Keratinocyte (primary cell): ENCODE data around the gene HLA-DPB1. TPM values are rescaled to one million over a fixed set of nuclear protein-coding genes. Genes with fewer than 3 reads are reported as not detected.

ENCODE experiments used
- DNase-seq: peaks from one replicate; pipeline ENCODE4 v3.0.0-alpha.2; 2011; ENCODE audit warnings: low read depth, missing footprints, low spot score
- FAIRE-seq: peaks from 2 replicates; lab custom pipeline; 2011; peaks lifted over from hg19 to GRCh38; lab: Jason Lieb, UNC
- H2AFZ ChIP-seq: 2 replicates; pipeline ENCODE4 v1.6.0; 2012; ENCODE audit warnings: low read length, control low read depth, inconsistent platforms; ENCODE audit not compliant: control insufficient read depth
- H3K27ac ChIP-seq: 2 replicates; pipeline ENCODE4 v1.5.1; 2011; ENCODE audit warnings: low read length; ENCODE audit not compliant: control insufficient read depth, insufficient read depth
- H3K27me3 ChIP-seq: 3 replicates; pipeline ENCODE4 v1.6.0; 2011; ENCODE audit warnings: low read length; ENCODE audit not compliant: control insufficient read depth, insufficient read depth; ENCODE audit errors: extremely low read depth
- H3K36me3 ChIP-seq, 2 experiments: 2 replicates in 1 of 2; 3 replicates in 1 of 2; pipeline ENCODE4 v1.5.1; 2011; ENCODE audit warnings: low read length in 2 of 2, mild to moderate bottlenecking in 1 of 2; ENCODE audit not compliant: control insufficient read depth in 2 of 2, insufficient read depth in 2 of 2; ENCODE audit errors: extremely low read depth in 1 of 2
- H3K4me1 ChIP-seq: 3 replicates; pipeline ENCODE4 v1.5.1; 2011; ENCODE audit warnings: low read length; ENCODE audit not compliant: control insufficient read depth, insufficient read depth; ENCODE audit errors: extremely low read depth
- H3K4me2 ChIP-seq: 3 replicates; pipeline ENCODE4 v1.6.0; 2011; ENCODE audit warnings: low read depth, low read length; ENCODE audit not compliant: control insufficient read depth, insufficient read depth; ENCODE audit errors: extremely low read depth
- H3K4me3 ChIP-seq, 3 experiments: fragments of 200-600 bp in 1 of 3; sonication (generic) in 1 of 3; 2 replicates in 2 of 3; 3 replicates in 1 of 3; pipeline ENCODE4 v1.5.1; 2011 to 2016; ENCODE audit warnings: low read length in 3 of 3, mild to moderate bottlenecking in 3 of 3, control low read depth in 2 of 3, inconsistent platforms in 1 of 3, low read depth in 1 of 3, mixed read lengths in 1 of 3, mixed run types in 1 of 3, moderate library complexity in 1 of 3; ENCODE audit not compliant: control insufficient read depth in 2 of 3, insufficient read depth in 2 of 3; ENCODE audit errors: extremely low read depth in 1 of 3
- H3K79me2 ChIP-seq: 2 replicates; pipeline ENCODE4 v1.6.0; 2012; ENCODE audit warnings: low read length; ENCODE audit not compliant: control insufficient read depth, insufficient read depth
- H3K9ac ChIP-seq: 3 replicates; pipeline ENCODE4 v1.6.0; 2011; ENCODE audit warnings: low read length; ENCODE audit not compliant: control insufficient read depth, insufficient read depth; ENCODE audit errors: extremely low read depth
- H3K9me1 ChIP-seq: 3 replicates; pipeline ENCODE4 v1.6.0; 2011; ENCODE audit warnings: low read length; ENCODE audit not compliant: control insufficient read depth, insufficient read depth; ENCODE audit errors: extremely low read depth
- H3K9me3 ChIP-seq: 2 replicates; pipeline ENCODE4 v1.5.1; 2012; ENCODE audit warnings: low read depth, low read length; ENCODE audit not compliant: control insufficient read depth
- H4K20me1 ChIP-seq: 3 replicates; pipeline ENCODE4 v1.6.0; 2011; ENCODE audit warnings: low read length; ENCODE audit not compliant: control insufficient read depth, insufficient read depth; ENCODE audit errors: extremely low read depth
- EZH2 ChIP-seq: IDR thresholded peaks from one replicate; pipeline ENCODE4 v1.6.1; 2012; ENCODE audit warnings: inconsistent platforms, mild to moderate bottlenecking, low read length, moderate library complexity
- dilution Hi-C: fragments of 300-500 bp; cut with MboI; formaldehyde crosslinking; loops from one replicate; pipeline ENCODE4 v1.7.0; 2020; ENCODE audit warnings: low sequenced_read_pairs; ENCODE audit not compliant: extremely low pct_ligation_motif_present
- polyA plus RNA-seq, 5 experiments: library from polyadenylated mRNA; depleted of rRNA in 3 of 5; stranded (reverse) in 3 of 5; stranded (forward) in 1 of 5; unstranded in 1 of 5; fragments of >200 nt; gene quantifications; 1 replicate in 1 of 5; 2 replicates in 3 of 5; 3 replicates in 1 of 5; pipeline versions ENCODE4 v1.2.1 to v1.2.3, GENCODE V29; 2011 to 2012; ENCODE audit warnings: missing spikeins in 2 of 5, low read depth in 1 of 5, low replicate concordance in 1 of 5
- TF ChIP-seq, protein P1 (sequence below), 3 experiments: IDR thresholded peaks in 1 of 3; conservative IDR thresholded peaks in 1 of 3; optimal IDR thresholded peaks in 1 of 3; 2 replicates in 2 of 3; 3 replicates in 1 of 3; pipeline versions ENCODE3 to v1.5.1; 2011; ENCODE audit warnings: low read length in 3 of 3, mild to moderate bottlenecking in 3 of 3, moderate library complexity in 2 of 3, control low read depth in 1 of 3, inconsistent platforms in 1 of 3; ENCODE audit not compliant: insufficient read depth in 2 of 3; ENCODE audit errors: extremely low read depth in 1 of 3

HLA-DPB1 gene
- polyA plus RNA-seq, 1 donor (not counting 4 experiments of a cell fraction or from before 2014, with no cell fraction given) = 0.13 TPM

DNA sequence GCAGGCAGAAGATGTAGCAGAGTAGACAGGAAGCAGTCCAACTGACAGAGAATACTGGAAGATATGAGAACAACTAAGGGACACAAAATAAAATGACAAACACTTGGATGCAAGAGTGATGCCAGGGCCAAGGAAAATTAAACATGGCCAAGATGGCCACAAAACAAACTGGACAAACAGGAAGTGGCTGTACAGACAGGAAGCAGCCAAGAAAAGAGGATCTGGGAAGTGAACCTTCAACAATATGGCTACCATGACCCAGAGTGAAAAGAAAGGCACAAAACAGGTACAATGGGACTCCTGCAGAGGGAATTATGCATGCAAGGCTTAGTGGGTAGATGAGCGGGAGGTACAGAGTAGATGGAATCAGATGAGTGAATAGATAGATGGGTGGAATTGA is 29.1 kb downstream of the HLA-DPB1 start:
- DNase-seq (no peak), FAIRE-seq (no peak)
- H3K4me2 ChIP-seq = no peak overlapping the region
- H3K9me1 ChIP-seq = no peaks in the 10 kb centered on the region
- no peak overlapping the region for H3K4me3 ChIP-seq
- H3K4me1 ChIP-seq = no peaks in the 10 kb centered on the region
- no peaks in the 10 kb centered on the region for H3K36me3 ChIP-seq
- no peak overlapping the region for H3K27ac ChIP-seq
- no peak overlapping the region for H3K9ac ChIP-seq
- no peaks in the 10 kb centered on the region for H3K79me2 ChIP-seq
- H3K9me3 ChIP-seq = no peaks in the 10 kb centered on the region
- no peak overlapping the region for H2AFZ ChIP-seq
- dilution Hi-C loops = no loop called here
- peaks cover 16% of the 10 kb centered on the region for H3K27me3 ChIP-seq
- H4K20me1 ChIP-seq = no peaks in the 10 kb centered on the region
- TF ChIP-seq, protein P1, sequence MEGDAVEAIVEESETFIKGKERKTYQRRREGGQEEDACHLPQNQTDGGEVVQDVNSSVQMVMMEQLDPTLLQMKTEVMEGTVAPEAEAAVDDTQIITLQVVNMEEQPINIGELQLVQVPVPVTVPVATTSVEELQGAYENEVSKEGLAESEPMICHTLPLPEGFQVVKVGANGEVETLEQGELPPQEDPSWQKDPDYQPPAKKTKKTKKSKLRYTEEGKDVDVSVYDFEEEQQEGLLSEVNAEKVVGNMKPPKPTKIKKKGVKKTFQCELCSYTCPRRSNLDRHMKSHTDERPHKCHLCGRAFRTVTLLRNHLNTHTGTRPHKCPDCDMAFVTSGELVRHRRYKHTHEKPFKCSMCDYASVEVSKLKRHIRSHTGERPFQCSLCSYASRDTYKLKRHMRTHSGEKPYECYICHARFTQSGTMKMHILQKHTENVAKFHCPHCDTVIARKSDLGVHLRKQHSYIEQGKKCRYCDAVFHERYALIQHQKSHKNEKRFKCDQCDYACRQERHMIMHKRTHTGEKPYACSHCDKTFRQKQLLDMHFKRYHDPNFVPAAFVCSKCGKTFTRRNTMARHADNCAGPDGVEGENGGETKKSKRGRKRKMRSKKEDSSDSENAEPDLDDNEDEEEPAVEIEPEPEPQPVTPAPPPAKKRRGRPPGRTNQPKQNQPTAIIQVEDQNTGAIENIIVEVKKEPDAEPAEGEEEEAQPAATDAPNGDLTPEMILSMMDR (optimal IDR thresholded peaks at IDR 0.05 in 1 of 3, IDR thresholded peaks at IDR 0.05 in 1 of 3, conservative IDR thresholded peaks at IDR 0.05 in 1 of 3; ENCODE audit: extremely low read depth in 1 of 3, insufficient read depth in 2 of 3, low read length in 3 of 3) = no peak
- no peak for TF ChIP-seq EZH2

DNA sequence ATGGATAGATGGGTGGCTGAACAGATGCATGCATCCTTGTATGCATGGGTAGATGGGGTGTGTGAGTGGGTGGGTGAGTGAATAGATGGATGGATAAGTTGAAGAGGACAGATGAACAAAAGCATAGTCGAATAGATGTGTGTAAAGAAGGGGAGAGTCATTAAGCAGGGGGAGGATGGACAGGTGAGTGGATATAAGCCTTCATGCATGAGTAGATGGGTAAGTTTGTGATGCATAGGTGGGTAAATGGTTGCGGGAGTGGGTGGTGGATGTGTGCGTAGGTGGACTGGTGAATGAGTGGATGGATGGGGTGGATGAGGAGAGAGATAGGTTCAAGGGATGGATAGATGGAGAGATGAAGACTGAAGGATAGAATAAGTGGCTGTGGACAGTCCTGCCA is 29.6 kb downstream of the HLA-DPB1 start:
- FAIRE-seq = no peak
- no peaks in the 10 kb centered on the region for H3K36me3 ChIP-seq
- H3K27me3 ChIP-seq = peaks cover 16% of the 10 kb centered on the region
- H3K4me2 ChIP-seq = no peak overlapping the region
- no peaks in the 10 kb centered on the region for H3K4me1 ChIP-seq
- no peak overlapping the region for H3K27ac ChIP-seq
- DNase-seq = no peak
- H3K9ac ChIP-seq = no peak overlapping the region
- dilution Hi-C loops = no loop called here
- no peak overlapping the region for H2AFZ ChIP-seq
- TF ChIP-seq EZH2 = no peak
- TF ChIP-seq, protein P1 (optimal IDR thresholded peaks at IDR 0.05 in 1 of 3, IDR thresholded peaks at IDR 0.05 in 1 of 3, conservative IDR thresholded peaks at IDR 0.05 in 1 of 3; ENCODE audit: extremely low read depth in 1 of 3, insufficient read depth in 2 of 3, low read length in 3 of 3) = no peak
- no peaks in the 10 kb centered on the region for H4K20me1 ChIP-seq
- H3K9me1 ChIP-seq = no peaks in the 10 kb centered on the region
- H3K9me3 ChIP-seq = no peaks in the 10 kb centered on the region
- H3K4me3 ChIP-seq = no peak overlapping the region
- H3K79me2 ChIP-seq = no peaks in the 10 kb centered on the region
